OCI-LY3 (cell line): ENCODE measurements around the gene CUBN.

Source experiments
- H2AFZ ChIP-seq: fragments of 200-600, 300-600 bp; shearing (Covaris generic); 2 replicates; pipeline ENCODE4 v1.6.0; 2014; ENCODE audit warnings: antibody characterized with exemption, low read depth, low read length
- H3K27ac ChIP-seq: fragments of 200-600, 300-600 bp; sonication (generic); 2 replicates; pipeline ENCODE4 v1.5.1; 2014; ENCODE audit warnings: mild to moderate bottlenecking, low read length, moderate library complexity, mixed read lengths
- H3K27me3 ChIP-seq: fragments of 200-600, 300-600 bp; sonication (generic); 2 replicates; pipeline ENCODE4 v1.6.1; 2014; ENCODE audit warnings: low read depth, low read length, mixed read lengths
- H3K36me3 ChIP-seq: fragments of 200-600, 300-600 bp; sonication (generic); replicated peaks from 2 replicates; pipeline ENCODE3; 2014; ENCODE audit warnings: low read depth, low read length, mixed read lengths
- H3K4me1 ChIP-seq: fragments of 300-600, 200-600 bp; sonication (generic); 2 replicates; pipeline ENCODE4 v1.6.1; 2014; ENCODE audit warnings: low read length, mixed read lengths
- H3K4me2 ChIP-seq: fragments of 200-600, 300-600 bp; sonication (generic); 2 replicates; pipeline ENCODE4 v1.6.1; 2014; ENCODE audit warnings: low read length, mixed read lengths
- H3K4me3 ChIP-seq: fragments of 300-600, 200-600 bp; sonication (generic); 2 replicates; pipeline ENCODE4 v1.5.1; 2014; ENCODE audit warnings: antibody characterized with exemption, mild to moderate bottlenecking, low read length, moderate library complexity
- H3K79me2 ChIP-seq: fragments of 300-600, 200-600 bp; shearing (Covaris generic); 2 replicates; pipeline ENCODE4 v1.6.1; 2014; ENCODE audit warnings: mild to moderate bottlenecking, low read length, mixed read lengths
- H3K9ac ChIP-seq: fragments of 300-600, 200-600 bp; shearing (Covaris generic); 2 replicates; pipeline ENCODE4 v1.6.0; 2014; ENCODE audit warnings: mild to moderate bottlenecking, low read length, moderate library complexity
- H3K9me3 ChIP-seq: fragments of 200-600, 300-600 bp; shearing (Covaris generic); 2 replicates; pipeline ENCODE4 v1.6.1; 2014; ENCODE audit warnings: low read length, mixed read lengths; ENCODE audit not compliant: insufficient read depth
- H4K20me1 ChIP-seq: fragments of 200-600, 300-600 bp; sonication (generic); 2 replicates; pipeline ENCODE4 v1.6.1; 2016; ENCODE audit warnings: low read length, mixed read lengths; ENCODE audit not compliant: insufficient read depth
- EZH2phosphoT487 ChIP-seq: fragments of 200-600 bp; shearing (Covaris generic); IDR thresholded peaks from 2 replicates; pipeline ENCODE4 v1.6.1; 2018; ENCODE audit warnings: antibody characterized with exemption, mixed run types, low read depth
- TF ChIP-seq, protein P1 (sequence below): fragments of 200-600, 300-600 bp; sonication (generic); IDR thresholded peaks from 2 replicates; pipeline ENCODE4 v1.5.1; 2014; ENCODE audit warnings: antibody characterized with exemption, low read length, low read depth

Gene CUBN

DNA sequence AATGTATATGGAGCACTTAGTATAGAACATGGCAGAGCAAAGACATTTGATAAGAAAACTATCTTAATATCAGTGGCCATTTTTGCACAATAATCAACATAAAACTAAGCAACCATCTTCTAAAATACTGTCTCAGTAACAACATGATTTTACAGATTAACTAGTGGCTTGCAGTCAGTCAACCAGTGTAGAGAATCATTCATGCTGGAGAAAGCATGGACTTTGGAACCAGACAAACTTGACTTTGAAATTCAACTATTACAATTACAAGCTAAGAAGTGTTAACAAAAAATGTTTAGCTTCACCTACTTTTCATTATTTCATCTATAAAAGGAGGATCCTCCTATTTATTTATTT, 27.7 kb downstream of the CUBN start:
- H3K4me2 ChIP-seq: no peak overlapping the region
- no peaks in the 10 kb centered on the region for H3K79me2 ChIP-seq
- H3K4me1 ChIP-seq: no peaks in the 10 kb centered on the region
- no peak overlapping the region for H3K4me3 ChIP-seq
- no peak overlapping the region for H3K27ac ChIP-seq
- no peak overlapping the region for H3K9ac ChIP-seq
- H4K20me1 ChIP-seq: no peaks in the 10 kb centered on the region
- TF ChIP-seq, protein P1, sequence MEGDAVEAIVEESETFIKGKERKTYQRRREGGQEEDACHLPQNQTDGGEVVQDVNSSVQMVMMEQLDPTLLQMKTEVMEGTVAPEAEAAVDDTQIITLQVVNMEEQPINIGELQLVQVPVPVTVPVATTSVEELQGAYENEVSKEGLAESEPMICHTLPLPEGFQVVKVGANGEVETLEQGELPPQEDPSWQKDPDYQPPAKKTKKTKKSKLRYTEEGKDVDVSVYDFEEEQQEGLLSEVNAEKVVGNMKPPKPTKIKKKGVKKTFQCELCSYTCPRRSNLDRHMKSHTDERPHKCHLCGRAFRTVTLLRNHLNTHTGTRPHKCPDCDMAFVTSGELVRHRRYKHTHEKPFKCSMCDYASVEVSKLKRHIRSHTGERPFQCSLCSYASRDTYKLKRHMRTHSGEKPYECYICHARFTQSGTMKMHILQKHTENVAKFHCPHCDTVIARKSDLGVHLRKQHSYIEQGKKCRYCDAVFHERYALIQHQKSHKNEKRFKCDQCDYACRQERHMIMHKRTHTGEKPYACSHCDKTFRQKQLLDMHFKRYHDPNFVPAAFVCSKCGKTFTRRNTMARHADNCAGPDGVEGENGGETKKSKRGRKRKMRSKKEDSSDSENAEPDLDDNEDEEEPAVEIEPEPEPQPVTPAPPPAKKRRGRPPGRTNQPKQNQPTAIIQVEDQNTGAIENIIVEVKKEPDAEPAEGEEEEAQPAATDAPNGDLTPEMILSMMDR: no peak
- TF ChIP-seq EZH2phosphoT487: no peak
- H3K9me3 ChIP-seq: no peaks in the 10 kb centered on the region
- H2AFZ ChIP-seq: no peak overlapping the region
- no peaks in the 10 kb centered on the region for H3K27me3 ChIP-seq
- H3K36me3 ChIP-seq: no peaks in the 10 kb centered on the region

DNA sequence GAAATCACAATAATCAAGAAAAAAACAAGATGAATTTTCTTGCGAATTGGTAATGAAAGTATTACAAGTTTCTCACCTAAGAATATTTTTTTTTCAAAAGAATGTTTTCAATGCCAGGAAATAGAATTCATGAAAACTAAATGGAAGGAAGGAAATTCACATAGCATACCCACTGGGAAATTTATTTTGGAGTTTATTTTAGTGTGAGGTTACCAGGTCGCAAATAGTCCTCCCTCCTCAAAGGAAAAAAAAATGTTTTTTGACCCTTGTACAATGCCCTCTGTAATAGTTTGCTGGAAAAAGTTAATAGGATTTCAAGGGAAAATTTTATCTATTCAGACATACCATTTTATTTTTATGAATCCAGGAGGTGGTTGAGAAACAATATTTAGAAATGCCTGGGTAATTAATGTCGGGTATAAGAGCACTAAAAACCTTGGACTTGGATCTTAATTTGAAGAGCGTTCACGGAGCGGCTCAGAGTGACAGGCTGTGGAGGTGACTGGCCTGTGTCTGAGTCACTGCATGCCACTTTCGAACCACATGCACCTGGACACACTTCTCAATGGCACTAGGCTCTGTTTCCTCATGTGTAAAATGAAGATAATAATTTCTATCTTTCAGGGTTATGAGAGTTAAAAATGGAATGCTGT, 28.2 kb downstream of the CUBN start:
- H3K4me3 ChIP-seq: no peak overlapping the region
- TF ChIP-seq, protein P1: no peak
- no peak for TF ChIP-seq EZH2phosphoT487
- H4K20me1 ChIP-seq: no peaks in the 10 kb centered on the region
- no peaks in the 10 kb centered on the region for H3K79me2 ChIP-seq
- no peak overlapping the region for H3K4me2 ChIP-seq
- no peaks in the 10 kb centered on the region for H3K27me3 ChIP-seq
- no peaks in the 10 kb centered on the region for H3K36me3 ChIP-seq
- no peaks in the 10 kb centered on the region for H3K4me1 ChIP-seq
- no peaks in the 10 kb centered on the region for H3K9me3 ChIP-seq
- no peak overlapping the region for H3K9ac ChIP-seq
- no peak overlapping the region for H2AFZ ChIP-seq
- H3K27ac ChIP-seq: no peak overlapping the region

DNA sequence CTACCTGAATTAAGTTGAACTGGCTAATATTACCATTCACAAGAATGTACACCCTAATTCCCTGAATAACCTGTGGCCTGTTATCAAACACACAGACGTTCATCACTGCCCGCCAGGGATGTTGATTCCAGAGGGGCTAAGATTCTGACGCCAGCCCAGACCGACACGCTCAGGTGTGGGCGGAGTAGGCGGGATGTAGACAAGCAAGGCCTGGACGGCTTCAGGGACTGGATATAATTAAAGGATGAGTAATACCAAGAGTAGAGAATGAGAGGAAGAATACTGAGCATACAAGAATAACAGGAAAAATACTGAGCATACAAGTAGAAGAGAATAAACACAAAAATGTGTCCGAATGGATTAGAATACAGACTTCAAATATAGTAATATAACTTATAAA, 29.0 kb downstream of the CUBN start:
- H3K9ac ChIP-seq: no peak overlapping the region
- no peaks in the 10 kb centered on the region for H3K4me1 ChIP-seq
- H3K36me3 ChIP-seq: no peaks in the 10 kb centered on the region
- TF ChIP-seq, protein P1: no peak
- no peak for TF ChIP-seq EZH2phosphoT487
- no peaks in the 10 kb centered on the region for H3K79me2 ChIP-seq
- H2AFZ ChIP-seq: no peak overlapping the region
- no peaks in the 10 kb centered on the region for H3K9me3 ChIP-seq
- H3K27ac ChIP-seq: no peak overlapping the region
- H3K27me3 ChIP-seq: no peaks in the 10 kb centered on the region
- no peaks in the 10 kb centered on the region for H4K20me1 ChIP-seq
- H3K4me3 ChIP-seq: no peak overlapping the region
- H3K4me2 ChIP-seq: no peak overlapping the region

DNA sequence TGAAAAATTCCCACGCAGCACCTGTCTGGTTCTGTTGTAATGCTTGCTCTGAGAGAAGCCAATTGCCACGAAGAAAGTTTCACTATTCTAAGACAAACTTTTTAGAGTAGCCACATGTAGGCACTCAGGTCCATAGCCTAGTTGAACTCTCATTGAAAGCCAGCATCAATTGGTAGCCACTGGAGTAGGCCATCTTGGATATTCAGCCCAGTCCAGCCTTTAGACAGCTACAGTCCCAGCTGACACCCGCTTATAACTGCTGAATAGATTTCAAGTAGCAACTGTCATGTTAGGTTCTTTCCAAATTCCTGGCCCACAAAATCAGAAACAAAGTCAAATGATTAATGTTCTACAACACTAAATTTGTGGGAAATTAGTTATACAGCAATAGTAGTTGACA, 31.6 kb downstream of the CUBN start:
- Histone ChIP-seq H2AFZ (no peak overlapping the region), H3K9ac (no peak overlapping the region), H3K36me3 (no peaks in the 10 kb centered on the region), H3K4me2 (no peak overlapping the region), H3K79me2 (no peaks in the 10 kb centered on the region), H3K27ac (no peak overlapping the region), H3K9me3 (no peaks in the 10 kb centered on the region), H4K20me1 (no peaks in the 10 kb centered on the region), H3K4me3 (no peak overlapping the region), H3K4me1 (no peaks in the 10 kb centered on the region), H3K27me3 (no peaks in the 10 kb centered on the region)
- TF ChIP-seq, protein P1: no peak
- TF ChIP-seq EZH2phosphoT487: no peak
